Peyer's patch (tissue), 4 donors: Measurements from ENCODE around the gene SMIM23. TPM values are rescaled to one million over a fixed set of nuclear protein-coding genes. Genes with fewer than 3 reads are reported as not detected.

Experiments
- DNase-seq, 3 donors: peaks; one replicate each; pipeline ENCODE4 v3.0.0-alpha.2; 2017 to 2019
- H3K27ac ChIP-seq, 4 donors: fragments of 200-600 bp; sonication (generic); one replicate each; pipeline ENCODE4 v1.5.1; 2016 to 2019
- H3K27me3 ChIP-seq, 2 donors: fragments of 200-600 bp; sonication (generic); one replicate each; pipeline ENCODE4 v1.5.1; 2019
- H3K36me3 ChIP-seq, 3 donors: fragments of 200-600 bp; sonication (generic); one replicate each; pipeline ENCODE4 v1.5.1; 2016 to 2019
- H3K4me1 ChIP-seq, 4 donors: fragments of 200-600 bp; sonication (generic); one replicate each; pipeline ENCODE4 v1.5.1; 2016 to 2019
- H3K4me3 ChIP-seq, 4 donors: fragments of 200-600 bp; sonication (generic); 1 replicate in 3 of 4; 2 replicates in 1 of 4; pipeline ENCODE4 v1.5.1; 2016 to 2019; ENCODE audit warnings: mild to moderate bottlenecking in 1 of 4
- H3K9me3 ChIP-seq, 4 donors: fragments of 200-600 bp; sonication (generic); one replicate each; pipeline ENCODE4 v1.5.1; 2016 to 2019; ENCODE audit warnings: mild to moderate bottlenecking in 1 of 4
- CTCF ChIP-seq, 6 experiments: fragments of 450-650 bp in 4 of 6; fragments of 200-600 bp in 2 of 6; sonication (generic) in 1 of 6; IDR thresholded peaks; one replicate each; pipeline ENCODE4 v1.5.1; 2017 to 2019; ENCODE audit warnings: antibody characterized with exemption in 6 of 6, mild to moderate bottlenecking in 3 of 6, moderate library complexity in 1 of 6
- POLR2A ChIP-seq, 2 donors: fragments of 450-650 bp; IDR thresholded peaks; one replicate each; pipeline ENCODE4 v1.5.1; 2017; ENCODE audit warnings: antibody characterized with exemption in 2 of 2, mild to moderate bottlenecking in 2 of 2, moderate library complexity in 2 of 2
- total RNA-seq, 4 donors: library from RNA; depleted of rRNA; stranded (reverse); fragments of >200 nt; gene quantifications; one replicate each; pipeline ENCODE4 v1.1.0, GENCODE V29; 2016

Gene SMIM23
- total RNA-seq, 4 donors from 2014 or later, result not detected

- Histone ChIP-seq H3K36me3 (no peaks in the 10 kb centered on the region), H3K4me3 (no peak overlapping the region)
- TF ChIP-seq CTCF (IDR thresholded peaks at IDR 0.05) (no peak), POLR2A (IDR thresholded peaks at IDR 0.05) (no peak)
Observed at GRCh38 chr5:171808951-171809350, 23.3 kb downstream of the SMIM23 start.

GRCh38 chr5:171810227-171810626 is 24.6 kb downstream of the SMIM23 start:
- H3K36me3 ChIP-seq, result no peaks in the 10 kb centered on the region
- DNase-seq, result no peak

More at GRCh38 chr5:171808951-171809350, 23.3 kb downstream of the SMIM23 start:
- no peak for DNase-seq
- Histone ChIP-seq H3K27ac (no peak overlapping the region), H3K9me3 (no peaks in the 10 kb centered on the region), H3K4me1 (no peaks in the 10 kb centered on the region), H3K27me3 (no peaks in the 10 kb centered on the region)

GRCh38 chr5:171813270-171813669 is 27.7 kb downstream of the SMIM23 start:
- Histone ChIP-seq H3K36me3 (no peaks in the 10 kb centered on the region), H3K4me3 (no peak overlapping the region), H3K27me3 (no peaks in the 10 kb centered on the region), H3K4me1 (no peaks in the 10 kb centered on the region), H3K27ac (no peak overlapping the region), H3K9me3 (no peaks in the 10 kb centered on the region)
- DNase-seq, result no peak
- no peak for TF ChIP-seq POLR2A (IDR thresholded peaks at IDR 0.05)
- TF ChIP-seq CTCF (IDR thresholded peaks at IDR 0.05), result no peak

More at GRCh38 chr5:171810227-171810626, 24.6 kb downstream of the SMIM23 start:
- no peaks in the 10 kb centered on the region for H3K27me3 ChIP-seq
- H3K9me3 ChIP-seq, result no peaks in the 10 kb centered on the region
- no peaks in the 10 kb centered on the region for H3K4me1 ChIP-seq
- no peak overlapping the region for H3K27ac ChIP-seq
- TF ChIP-seq POLR2A (IDR thresholded peaks at IDR 0.05) (no peak), CTCF (IDR thresholded peaks at IDR 0.05) (no peak)
- H3K4me3 ChIP-seq, result no peak overlapping the region

- H3K4me3 ChIP-seq, result no peak overlapping the region
- TF ChIP-seq CTCF (IDR thresholded peaks at IDR 0.05) (no peak), POLR2A (IDR thresholded peaks at IDR 0.05) (no peak)
- H3K4me1 ChIP-seq, result no peaks in the 10 kb centered on the region
- H3K27ac ChIP-seq, result no peak overlapping the region
- H3K36me3 ChIP-seq, result no peaks in the 10 kb centered on the region
- H3K9me3 ChIP-seq, result no peaks in the 10 kb centered on the region
- no peaks in the 10 kb centered on the region for H3K27me3 ChIP-seq
- DNase-seq, result no peak
Observed at GRCh38 chr5:171813813-171814490, 28.3 kb downstream of the SMIM23 start.

- no peaks in the 10 kb centered on the region for H3K36me3 ChIP-seq
- no peak overlapping the region for H3K27ac ChIP-seq
- no peak overlapping the region for H3K4me3 ChIP-seq
- no peak for DNase-seq
- no peak for TF ChIP-seq CTCF (IDR thresholded peaks at IDR 0.05)
- no peak for TF ChIP-seq POLR2A (IDR thresholded peaks at IDR 0.05)
- no peaks in the 10 kb centered on the region for H3K27me3 ChIP-seq
- no peaks in the 10 kb centered on the region for H3K9me3 ChIP-seq
- H3K4me1 ChIP-seq, result no peaks in the 10 kb centered on the region
Observed at GRCh38 chr5:171816666-171817065, 31.0 kb downstream of the SMIM23 start.
